GM23338 (cell line): ENCODE results near the gene ANO1. TPM values are rescaled to one million over a fixed set of nuclear protein-coding genes. Genes with fewer than 3 reads are reported as not detected.

Source experiments
- ATAC-seq: fragments of 200-7000 bp; cut with Tn5 transposase; 3 replicates; pipeline ENCODE4 v1.9.1; 2020
- DNase-seq: peaks from one replicate; pipeline ENCODE4 v3.0.0-alpha.2; 2015; ENCODE audit warnings: low spot score
- H2AFZ ChIP-seq: fragments of 200-600 bp; sonication (generic); 2 replicates; pipeline ENCODE4 v1.8.0; 2016; ENCODE audit warnings: antibody characterized with exemption, mild to moderate bottlenecking, moderate library complexity
- H3F3A ChIP-seq: fragments of 200-600 bp; sonication (generic); replicated peaks from 2 replicates; pipeline ENCODE4 v1.8.0; 2017; ENCODE audit warnings: antibody characterized with exemption, mixed run types, low read depth
- H3K27ac ChIP-seq: fragments of 200-600 bp; sonication (generic); 2 replicates; pipeline ENCODE4 v1.6.1; 2016; ENCODE audit warnings: low read depth
- H3K27me3 ChIP-seq: fragments of 200-600 bp; sonication (generic); 2 replicates; pipeline ENCODE4 v1.8.0; 2016; ENCODE audit warnings: mild to moderate bottlenecking, mixed run types, moderate library complexity; ENCODE audit not compliant: insufficient read depth
- H3K36me3 ChIP-seq: fragments of 200-600 bp; sonication (generic); 2 replicates; pipeline ENCODE4 v1.8.0; 2016; ENCODE audit warnings: mild to moderate bottlenecking; ENCODE audit not compliant: insufficient read depth
- H3K4me1 ChIP-seq: fragments of 200-600 bp; sonication (generic); 2 replicates; pipeline ENCODE4 v1.8.0; 2016; ENCODE audit warnings: mild to moderate bottlenecking, moderate library complexity; ENCODE audit not compliant: insufficient read depth
- H3K4me2 ChIP-seq: fragments of 200-600 bp; sonication (generic); 2 replicates; pipeline ENCODE4 v1.7.1; 2017; ENCODE audit warnings: mixed run types
- H3K4me3 ChIP-seq: fragments of 200-600 bp; sonication (generic); 2 replicates; pipeline ENCODE4 v1.6.1; 2016; ENCODE audit warnings: mixed run types
- H3K79me2 ChIP-seq: fragments of 200-600 bp; sonication (generic); replicated peaks from 2 replicates; pipeline ENCODE4 v1.8.0; 2017; ENCODE audit warnings: mild to moderate bottlenecking; ENCODE audit not compliant: insufficient read depth
- H3K9me2 ChIP-seq: fragments of 200-600 bp; sonication (generic); 2 replicates; pipeline ENCODE4 v1.8.0; 2017; ENCODE audit not compliant: insufficient read depth
- H4K20me1 ChIP-seq: fragments of 200-600 bp; sonication (generic); replicated peaks from 2 replicates; pipeline ENCODE4 v1.8.0; 2017; ENCODE audit warnings: mild to moderate bottlenecking; ENCODE audit not compliant: insufficient read depth
- H3K27ac Mint-ChIP-seq: 2 replicates; pipeline ENCODE4 v1.8.0; 2020; ENCODE audit warnings: inconsistent platforms, mild to moderate bottlenecking, moderate library complexity, mixed read lengths
- H3K27me3 Mint-ChIP-seq: 3 replicates; pipeline ENCODE4 v1.8.0; 2022; ENCODE audit warnings: low read depth, mild to moderate bottlenecking, moderate library complexity, mixed read lengths, inconsistent platforms; ENCODE audit not compliant: insufficient read depth, poor library complexity
- H3K36me3 Mint-ChIP-seq: 3 replicates; pipeline ENCODE4 v1.8.0; 2021; ENCODE audit warnings: low read depth, mild to moderate bottlenecking, inconsistent platforms, moderate library complexity, mixed read lengths
- H3K4me1 Mint-ChIP-seq: 3 replicates; pipeline ENCODE4 v1.8.0; 2020; ENCODE audit warnings: mild to moderate bottlenecking, inconsistent platforms, mixed read lengths
- H3K4me3 Mint-ChIP-seq: 3 replicates; pipeline ENCODE4 v1.8.0; 2021; ENCODE audit warnings: moderate library complexity, mild to moderate bottlenecking, inconsistent platforms, mixed read lengths
- H3K9me3 Mint-ChIP-seq: 3 replicates; pipeline ENCODE4 v1.8.0; 2020; ENCODE audit warnings: moderate library complexity, mild to moderate bottlenecking, inconsistent platforms, mixed read lengths
- EZH2 ChIP-seq: fragments of 200-600 bp; sonication (generic); IDR thresholded peaks from one replicate; pipeline ENCODE4 v1.8.0; 2017; ENCODE audit warnings: antibody characterized with exemption, mild to moderate bottlenecking, low read depth; ENCODE audit not compliant: unreplicated experiment
- NANOG ChIP-seq: IDR thresholded peaks from 2 replicates; pipeline ENCODE4 v1.6.1; 2016; ENCODE audit warnings: antibody characterized with exemption, borderline replicate concordance
- POLR2AphosphoS5 ChIP-seq: IDR thresholded peaks from 2 replicates; pipeline ENCODE4 v1.6.1; 2016; ENCODE audit warnings: antibody characterized with exemption, low read depth
- STAT1 ChIP-seq: IDR thresholded peaks from one replicate; pipeline ENCODE4 v1.6.1; 2016; ENCODE audit warnings: antibody characterized with exemption; ENCODE audit not compliant: unreplicated experiment
- ZNF114 ChIP-seq: fragments of 250-450 bp; sonication (Bioruptor Pico); IDR thresholded peaks from 2 replicates; pipeline ENCODE4 v1.5.0; 2020; ENCODE audit warnings: mild to moderate bottlenecking, moderate library complexity
- polyA plus RNA-seq: library from polyadenylated mRNA; unstranded; fragments of >200 nt; fragmentation: Nextera tagmentation; extraction: Ambion mirVana; gene quantifications from 2 replicates; pipeline ENCODE4 v1.2.1, GENCODE V29; 2016
- total RNA-seq: library from RNA; depleted of rRNA; stranded (reverse); fragments of >200 nt; shearing (Covaris generic); gene quantifications from 2 replicates; pipeline ENCODE4 v1.2.3, GENCODE V29; 2014
- TF ChIP-seq, protein P1 (sequence below): fragments of 250-450 bp; sonication (Bioruptor Pico); IDR thresholded peaks from 2 replicates; pipeline ENCODE4 v1.5.0; 2020; ENCODE audit warnings: mild to moderate bottlenecking, moderate library complexity
- TF ChIP-seq, protein P2 (sequence below), 2 experiments: fragments of 200-600 bp in 1 of 2; sonication (generic) in 1 of 2; conservative IDR thresholded peaks; 2 replicates each; pipeline versions ENCODE4 v1.5.1 to v1.6.1; 2016 to 2017; ENCODE audit warnings: antibody characterized with exemption in 2 of 2, low read depth in 2 of 2, mild to moderate bottlenecking in 2 of 2, moderate library complexity in 1 of 2
- TF ChIP-seq, protein P3 (sequence below): IDR thresholded peaks from one replicate; pipeline ENCODE4 v1.6.1; 2018; ENCODE audit warnings: antibody characterized with exemption; ENCODE audit not compliant: unreplicated experiment
- TF ChIP-seq, protein P4 (sequence below): IDR thresholded peaks from 2 replicates; pipeline ENCODE4 v1.6.1; 2016; ENCODE audit warnings: antibody characterized with exemption

The ANO1 gene
- total and polyA plus RNA-seq, 2 experiments from 2014 or later = 1.4 to 3.4 TPM

DNA sequence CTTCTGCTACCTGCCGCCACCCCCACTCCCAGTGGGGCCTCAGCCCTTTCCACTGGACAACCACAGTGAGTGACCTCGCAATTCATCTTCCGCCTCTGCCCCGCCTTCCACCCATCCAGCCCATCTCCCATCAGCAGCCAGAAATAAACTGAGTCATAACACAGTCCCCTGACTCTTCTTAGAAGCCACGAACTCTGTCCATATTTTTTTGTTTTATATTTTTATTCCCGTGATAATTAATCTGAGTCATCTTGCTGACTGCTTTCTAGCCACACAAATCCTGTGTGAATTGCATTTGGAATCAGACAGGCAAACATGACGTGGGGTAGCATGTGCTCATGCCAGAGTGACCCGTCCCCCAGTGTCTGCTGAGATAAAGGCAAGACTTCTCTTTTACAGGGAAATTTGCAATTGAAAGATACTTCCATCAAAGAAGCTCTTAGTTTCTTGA, 132.0 kb downstream of the ANO1 start (continued):
- TF ChIP-seq, protein P1, sequence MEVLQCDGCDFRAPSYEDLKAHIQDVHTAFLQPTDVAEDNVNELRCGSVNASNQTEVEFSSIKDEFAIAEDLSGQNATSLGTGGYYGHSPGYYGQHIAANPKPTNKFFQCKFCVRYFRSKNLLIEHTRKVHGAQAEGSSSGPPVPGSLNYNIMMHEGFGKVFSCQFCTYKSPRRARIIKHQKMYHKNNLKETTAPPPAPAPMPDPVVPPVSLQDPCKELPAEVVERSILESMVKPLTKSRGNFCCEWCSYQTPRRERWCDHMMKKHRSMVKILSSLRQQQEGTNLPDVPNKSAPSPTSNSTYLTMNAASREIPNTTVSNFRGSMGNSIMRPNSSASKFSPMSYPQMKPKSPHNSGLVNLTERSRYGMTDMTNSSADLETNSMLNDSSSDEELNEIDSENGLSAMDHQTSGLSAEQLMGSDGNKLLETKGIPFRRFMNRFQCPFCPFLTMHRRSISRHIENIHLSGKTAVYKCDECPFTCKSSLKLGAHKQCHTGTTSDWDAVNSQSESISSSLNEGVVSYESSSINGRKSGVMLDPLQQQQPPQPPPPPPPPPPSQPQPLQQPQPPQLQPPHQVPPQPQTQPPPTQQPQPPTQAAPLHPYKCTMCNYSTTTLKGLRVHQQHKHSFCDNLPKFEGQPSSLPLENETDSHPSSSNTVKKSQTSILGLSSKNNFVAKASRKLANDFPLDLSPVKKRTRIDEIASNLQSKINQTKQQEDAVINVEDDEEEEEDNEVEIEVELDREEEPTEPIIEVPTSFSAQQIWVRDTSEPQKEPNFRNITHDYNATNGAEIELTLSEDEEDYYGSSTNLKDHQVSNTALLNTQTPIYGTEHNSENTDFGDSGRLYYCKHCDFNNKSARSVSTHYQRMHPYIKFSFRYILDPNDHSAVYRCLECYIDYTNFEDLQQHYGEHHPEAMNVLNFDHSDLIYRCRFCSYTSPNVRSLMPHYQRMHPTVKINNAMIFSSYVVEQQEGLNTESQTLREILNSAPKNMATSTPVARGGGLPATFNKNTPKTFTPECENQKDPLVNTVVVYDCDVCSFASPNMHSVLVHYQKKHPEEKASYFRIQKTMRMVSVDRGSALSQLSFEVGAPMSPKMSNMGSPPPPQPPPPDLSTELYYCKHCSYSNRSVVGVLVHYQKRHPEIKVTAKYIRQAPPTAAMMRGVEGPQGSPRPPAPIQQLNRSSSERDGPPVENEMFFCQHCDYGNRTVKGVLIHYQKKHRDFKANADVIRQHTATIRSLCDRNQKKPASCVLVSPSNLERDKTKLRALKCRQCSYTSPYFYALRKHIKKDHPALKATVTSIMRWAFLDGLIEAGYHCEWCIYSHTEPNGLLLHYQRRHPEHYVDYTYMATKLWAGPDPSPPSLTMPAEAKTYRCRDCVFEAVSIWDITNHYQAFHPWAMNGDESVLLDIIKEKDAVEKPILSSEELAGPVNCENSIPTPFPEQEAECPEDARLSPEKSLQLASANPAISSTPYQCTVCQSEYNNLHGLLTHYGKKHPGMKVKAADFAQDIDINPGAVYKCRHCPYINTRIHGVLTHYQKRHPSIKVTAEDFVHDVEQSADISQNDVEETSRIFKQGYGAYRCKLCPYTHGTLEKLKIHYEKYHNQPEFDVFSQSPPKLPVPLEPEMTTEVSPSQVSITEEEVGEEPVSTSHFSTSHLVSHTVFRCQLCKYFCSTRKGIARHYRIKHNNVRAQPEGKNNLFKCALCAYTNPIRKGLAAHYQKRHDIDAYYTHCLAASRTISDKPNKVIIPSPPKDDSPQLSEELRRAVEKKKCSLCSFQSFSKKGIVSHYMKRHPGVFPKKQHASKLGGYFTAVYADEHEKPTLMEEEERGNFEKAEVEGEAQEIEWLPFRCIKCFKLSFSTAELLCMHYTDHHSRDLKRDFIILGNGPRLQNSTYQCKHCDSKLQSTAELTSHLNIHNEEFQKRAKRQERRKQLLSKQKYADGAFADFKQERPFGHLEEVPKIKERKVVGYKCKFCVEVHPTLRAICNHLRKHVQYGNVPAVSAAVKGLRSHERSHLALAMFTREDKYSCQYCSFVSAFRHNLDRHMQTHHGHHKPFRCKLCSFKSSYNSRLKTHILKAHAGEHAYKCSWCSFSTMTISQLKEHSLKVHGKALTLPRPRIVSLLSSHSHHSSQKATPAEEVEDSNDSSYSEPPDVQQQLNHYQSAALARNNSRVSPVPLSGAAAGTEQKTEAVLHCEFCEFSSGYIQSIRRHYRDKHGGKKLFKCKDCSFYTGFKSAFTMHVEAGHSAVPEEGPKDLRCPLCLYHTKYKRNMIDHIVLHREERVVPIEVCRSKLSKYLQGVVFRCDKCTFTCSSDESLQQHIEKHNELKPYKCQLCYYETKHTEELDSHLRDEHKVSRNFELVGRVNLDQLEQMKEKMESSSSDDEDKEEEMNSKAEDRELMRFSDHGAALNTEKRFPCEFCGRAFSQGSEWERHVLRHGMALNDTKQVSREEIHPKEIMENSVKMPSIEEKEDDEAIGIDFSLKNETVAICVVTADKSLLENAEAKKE (CRISPR knock-in tag) = no peak
- TF ChIP-seq, protein P2, sequence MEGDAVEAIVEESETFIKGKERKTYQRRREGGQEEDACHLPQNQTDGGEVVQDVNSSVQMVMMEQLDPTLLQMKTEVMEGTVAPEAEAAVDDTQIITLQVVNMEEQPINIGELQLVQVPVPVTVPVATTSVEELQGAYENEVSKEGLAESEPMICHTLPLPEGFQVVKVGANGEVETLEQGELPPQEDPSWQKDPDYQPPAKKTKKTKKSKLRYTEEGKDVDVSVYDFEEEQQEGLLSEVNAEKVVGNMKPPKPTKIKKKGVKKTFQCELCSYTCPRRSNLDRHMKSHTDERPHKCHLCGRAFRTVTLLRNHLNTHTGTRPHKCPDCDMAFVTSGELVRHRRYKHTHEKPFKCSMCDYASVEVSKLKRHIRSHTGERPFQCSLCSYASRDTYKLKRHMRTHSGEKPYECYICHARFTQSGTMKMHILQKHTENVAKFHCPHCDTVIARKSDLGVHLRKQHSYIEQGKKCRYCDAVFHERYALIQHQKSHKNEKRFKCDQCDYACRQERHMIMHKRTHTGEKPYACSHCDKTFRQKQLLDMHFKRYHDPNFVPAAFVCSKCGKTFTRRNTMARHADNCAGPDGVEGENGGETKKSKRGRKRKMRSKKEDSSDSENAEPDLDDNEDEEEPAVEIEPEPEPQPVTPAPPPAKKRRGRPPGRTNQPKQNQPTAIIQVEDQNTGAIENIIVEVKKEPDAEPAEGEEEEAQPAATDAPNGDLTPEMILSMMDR (conservative IDR thresholded peaks at IDR 0.05; ENCODE audit: low read depth in 2 of 2) = no peak

DNA sequence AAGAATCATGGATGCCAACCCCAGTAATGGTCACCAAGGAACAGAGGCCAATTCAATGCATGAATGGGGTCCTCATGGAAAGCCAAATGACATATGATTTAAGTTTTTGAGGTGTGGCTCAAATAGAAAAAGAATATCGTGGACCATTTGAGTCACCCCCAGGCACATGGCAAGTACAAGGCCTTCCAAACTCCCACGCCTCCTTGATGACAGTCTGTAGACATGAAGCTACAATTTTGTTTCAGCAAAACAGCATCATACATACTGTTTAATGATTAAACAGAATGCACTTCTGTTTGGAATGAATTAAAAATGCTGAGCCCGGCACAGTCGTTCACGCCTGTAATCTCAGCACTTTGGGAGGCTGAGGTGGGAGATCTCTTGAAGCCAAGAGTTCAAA, 132.4 kb downstream of the ANO1 start:
- Mint-ChIP-seq H3K4me3 (no peak overlapping the region), H3K9me3 (no peaks in the 10 kb centered on the region), H3K4me1 (peaks cover 40% of the 10 kb centered on the region), H3K27ac (no peak overlapping the region), H3K36me3 (peaks cover 41% of the 10 kb centered on the region), H3K27me3 (peaks cover 7% of the 10 kb centered on the region)
- H3K27me3 ChIP-seq = no peaks in the 10 kb centered on the region
- H3F3A ChIP-seq = peaks cover 8% of the 10 kb centered on the region; the same call in 1 of the 2 replicates
- peak overlapping the region; percentile 64 for H3K4me2 ChIP-seq
- no peak overlapping the region for H3K4me3 ChIP-seq
- no peak overlapping the region for H3K27ac ChIP-seq
- peaks cover 33% of the 10 kb centered on the region for H3K4me1 ChIP-seq
- DNase-seq = no peak
- peaks cover 19% of the 10 kb centered on the region for H3K79me2 ChIP-seq
- ATAC-seq = no peak
- no peaks in the 10 kb centered on the region for H3K9me2 ChIP-seq
- H2AFZ ChIP-seq = no peak overlapping the region
- peaks cover 4% of the 10 kb centered on the region; the same call in 1 of the 2 replicates for H3K36me3 ChIP-seq
- H4K20me1 ChIP-seq = peaks cover 19% of the 10 kb centered on the region; the same call in 1 of the 2 replicates
- TF ChIP-seq NANOG (no peak), EZH2 (no peak), STAT1 (no peak), ZNF114 (CRISPR knock-in tag) (no peak), POLR2AphosphoS5 (no peak)
- TF ChIP-seq, protein P3, sequence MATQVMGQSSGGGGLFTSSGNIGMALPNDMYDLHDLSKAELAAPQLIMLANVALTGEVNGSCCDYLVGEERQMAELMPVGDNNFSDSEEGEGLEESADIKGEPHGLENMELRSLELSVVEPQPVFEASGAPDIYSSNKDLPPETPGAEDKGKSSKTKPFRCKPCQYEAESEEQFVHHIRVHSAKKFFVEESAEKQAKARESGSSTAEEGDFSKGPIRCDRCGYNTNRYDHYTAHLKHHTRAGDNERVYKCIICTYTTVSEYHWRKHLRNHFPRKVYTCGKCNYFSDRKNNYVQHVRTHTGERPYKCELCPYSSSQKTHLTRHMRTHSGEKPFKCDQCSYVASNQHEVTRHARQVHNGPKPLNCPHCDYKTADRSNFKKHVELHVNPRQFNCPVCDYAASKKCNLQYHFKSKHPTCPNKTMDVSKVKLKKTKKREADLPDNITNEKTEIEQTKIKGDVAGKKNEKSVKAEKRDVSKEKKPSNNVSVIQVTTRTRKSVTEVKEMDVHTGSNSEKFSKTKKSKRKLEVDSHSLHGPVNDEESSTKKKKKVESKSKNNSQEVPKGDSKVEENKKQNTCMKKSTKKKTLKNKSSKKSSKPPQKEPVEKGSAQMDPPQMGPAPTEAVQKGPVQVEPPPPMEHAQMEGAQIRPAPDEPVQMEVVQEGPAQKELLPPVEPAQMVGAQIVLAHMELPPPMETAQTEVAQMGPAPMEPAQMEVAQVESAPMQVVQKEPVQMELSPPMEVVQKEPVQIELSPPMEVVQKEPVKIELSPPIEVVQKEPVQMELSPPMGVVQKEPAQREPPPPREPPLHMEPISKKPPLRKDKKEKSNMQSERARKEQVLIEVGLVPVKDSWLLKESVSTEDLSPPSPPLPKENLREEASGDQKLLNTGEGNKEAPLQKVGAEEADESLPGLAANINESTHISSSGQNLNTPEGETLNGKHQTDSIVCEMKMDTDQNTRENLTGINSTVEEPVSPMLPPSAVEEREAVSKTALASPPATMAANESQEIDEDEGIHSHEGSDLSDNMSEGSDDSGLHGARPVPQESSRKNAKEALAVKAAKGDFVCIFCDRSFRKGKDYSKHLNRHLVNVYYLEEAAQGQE = no peak
- TF ChIP-seq, protein P2 (conservative IDR thresholded peaks at IDR 0.05; ENCODE audit: low read depth in 2 of 2) = no peak
- TF ChIP-seq, protein P4, sequence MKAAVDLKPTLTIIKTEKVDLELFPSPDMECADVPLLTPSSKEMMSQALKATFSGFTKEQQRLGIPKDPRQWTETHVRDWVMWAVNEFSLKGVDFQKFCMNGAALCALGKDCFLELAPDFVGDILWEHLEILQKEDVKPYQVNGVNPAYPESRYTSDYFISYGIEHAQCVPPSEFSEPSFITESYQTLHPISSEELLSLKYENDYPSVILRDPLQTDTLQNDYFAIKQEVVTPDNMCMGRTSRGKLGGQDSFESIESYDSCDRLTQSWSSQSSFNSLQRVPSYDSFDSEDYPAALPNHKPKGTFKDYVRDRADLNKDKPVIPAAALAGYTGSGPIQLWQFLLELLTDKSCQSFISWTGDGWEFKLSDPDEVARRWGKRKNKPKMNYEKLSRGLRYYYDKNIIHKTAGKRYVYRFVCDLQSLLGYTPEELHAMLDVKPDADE = no peak
